Measurements from ENCODE around the gene RHOB. TPM values are rescaled to one million over a fixed set of nuclear protein-coding genes. Genes with fewer than 3 reads are reported as not detected.
A peak's percentile ranks its signal among the peaks of the same experiment; 100 is the strongest.

Gene RHOB
- total and polyA plus RNA-seq, 2 of the 13 experiments (the other 11 are each of a cell fraction or from before 2014, with no cell fraction given), result 192 to 268 TPM

- peak; percentile 70 for TF ChIP-seq ZNF687 (CRISPR knock-in tag; IDR thresholded peaks at IDR 0.05)
- no peak for TF ChIP-seq NONO (IDR thresholded peaks at IDR 0.05)
- TF ChIP-seq NONO (CRISPR knock-in tag; conservative IDR thresholded peaks at IDR 0.05), result no peak
- TF ChIP-seq MATR3 (CRISPR knock-in tag; IDR thresholded peaks at IDR 0.05), result no peak
- peak; percentile 91; the same call in 1 of the 2 replicates for TF ChIP-seq EED (CRISPR knock-in tag; IDR thresholded peaks at IDR 0.05)
- TF ChIP-seq MEIS1 (CRISPR knock-in tag; IDR thresholded peaks at IDR 0.05; ENCODE audit: borderline replicate concordance), result peak; percentile 99
- TF ChIP-seq MTF2 (CRISPR knock-in tag; IDR thresholded peaks at IDR 0.05; ENCODE audit: borderline replicate concordance), result no peak
- peak; percentile 40; the same call in 1 of the 2 replicates for TF ChIP-seq THAP9 (CRISPR knock-in tag; IDR thresholded peaks at IDR 0.05; ENCODE audit: borderline replicate concordance)
- 0 out of 2 replicates have a peak, but pooled peaks have one; percentile 37 for TF ChIP-seq ATAD3A (CRISPR knock-in tag; IDR thresholded peaks at IDR 0.05)
- no peak for TF ChIP-seq ZBTB21 (CRISPR knock-in tag; IDR thresholded peaks at IDR 0.05)
- peak; percentile 94 for TF ChIP-seq NFYB (CRISPR knock-in tag; IDR thresholded peaks at IDR 0.05)
- TF ChIP-seq NR1H2 (CRISPR knock-in tag; IDR thresholded peaks at IDR 0.05; ENCODE audit: borderline replicate concordance, low read depth), result peak; percentile 87
- TF ChIP-seq KDM1A (CRISPR knock-in tag; IDR thresholded peaks at IDR 0.05), result no peak
- no peak for TF ChIP-seq NR2F6 (IDR thresholded peaks at IDR 0.05)
- TF ChIP-seq NR2F6 (CRISPR knock-in tag; IDR thresholded peaks at IDR 0.05), result peak; percentile 36; the same call in 1 of the 2 replicates
- no peak; the same call in 1 of the 2 replicates for TF ChIP-seq ZNF619 (CRISPR knock-in tag; IDR thresholded peaks at IDR 0.05)
- TF ChIP-seq CREM (IDR thresholded peaks at IDR 0.05), result no peak
- no peak for TF ChIP-seq CREM (CRISPR knock-in tag; IDR thresholded peaks at IDR 0.05)
- peak; percentile 51; the same call in 1 of the 2 replicates for TF ChIP-seq PHF21A (CRISPR knock-in tag; IDR thresholded peaks at IDR 0.05)
- peak; percentile 92 for TF ChIP-seq NFAT5 (CRISPR knock-in tag; IDR thresholded peaks at IDR 0.05)
These were observed at the start of gene RHOB (continued) for GRCh38 chr2:20446917-20447436.
